Measurements from ENCODE around the gene ADCY3. TPM values are rescaled to one million over a fixed set of nuclear protein-coding genes. Genes with fewer than 3 reads are reported as not detected.

The ADCY3 gene
- total RNA-seq, 4 donors from 2014 or later, result 3.9 to 16.6 (median 12.3) TPM

GRCh38 chr2:24852026-24852425 lies 68.0 kb downstream of the ADCY3 start:
- intact Hi-C loops (cut with DNase I; ENCODE audit: low total_unique reads), result no loop called here
- Histone ChIP-seq H3K27me3 (no peaks in the 10 kb centered on the region), H3K36me3 (no peaks in the 10 kb centered on the region), H3K9me3 (no peaks in the 10 kb centered on the region), H3K4me1 (no peaks in the 10 kb centered on the region), H3K4me3 (no peak overlapping the region), H3K27ac (peak overlapping the region in 1 of 4 donors; percentile 62)
- ATAC-seq (no peak), DNase-seq (no peak)
- in situ Hi-C loops (cut with MboI; ENCODE audit: low sequenced_read_pairs in 4 of 4), result no loop called here
- TF ChIP-seq CTCF (IDR thresholded peaks at IDR 0.05 in 4 of 5, conservative IDR thresholded peaks at IDR 0.05 in 1 of 5), result no peak
- TF ChIP-seq POLR2A (IDR thresholded peaks at IDR 0.05), result no peak

DNA sequence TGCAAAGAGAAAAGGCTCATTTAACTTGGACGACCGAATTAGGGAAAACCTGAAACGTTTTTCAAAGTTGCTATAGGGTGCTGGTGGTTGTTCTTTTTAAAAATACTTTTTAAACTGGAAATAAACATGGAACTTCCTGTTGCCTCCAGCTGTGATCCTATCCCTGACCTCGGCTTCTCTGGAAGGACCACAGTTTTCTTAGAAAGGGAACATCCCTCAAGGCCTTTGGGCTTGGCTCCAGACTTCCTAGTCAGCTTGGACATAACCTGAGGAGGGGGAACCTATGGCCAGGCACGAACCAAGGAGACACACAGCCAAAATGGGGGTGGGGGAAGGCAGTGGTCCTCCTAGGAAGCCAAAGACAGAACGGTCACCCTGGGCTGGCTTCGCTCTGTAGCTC lies 69.1 kb downstream of the ADCY3 start:
- no peaks in the 10 kb centered on the region for H3K4me1 ChIP-seq
- H3K27me3 ChIP-seq, result no peaks in the 10 kb centered on the region
- peak overlapping the region in 2 of 4 donors; percentile 41 to 62 for H3K27ac ChIP-seq
- no peak for ATAC-seq
- no peaks in the 10 kb centered on the region for H3K9me3 ChIP-seq
- TF ChIP-seq CTCF (IDR thresholded peaks at IDR 0.05 in 4 of 5, conservative IDR thresholded peaks at IDR 0.05 in 1 of 5) (no peak), POLR2A (IDR thresholded peaks at IDR 0.05) (no peak)
- no peak overlapping the region for H3K4me3 ChIP-seq
- intact Hi-C loops (cut with DNase I; ENCODE audit: low total_unique reads) (no loop called here), in situ Hi-C loops (cut with MboI; ENCODE audit: low sequenced_read_pairs in 4 of 4) (no loop called here)
- no peak for DNase-seq
- H3K36me3 ChIP-seq, result no peaks in the 10 kb centered on the region

DNA sequence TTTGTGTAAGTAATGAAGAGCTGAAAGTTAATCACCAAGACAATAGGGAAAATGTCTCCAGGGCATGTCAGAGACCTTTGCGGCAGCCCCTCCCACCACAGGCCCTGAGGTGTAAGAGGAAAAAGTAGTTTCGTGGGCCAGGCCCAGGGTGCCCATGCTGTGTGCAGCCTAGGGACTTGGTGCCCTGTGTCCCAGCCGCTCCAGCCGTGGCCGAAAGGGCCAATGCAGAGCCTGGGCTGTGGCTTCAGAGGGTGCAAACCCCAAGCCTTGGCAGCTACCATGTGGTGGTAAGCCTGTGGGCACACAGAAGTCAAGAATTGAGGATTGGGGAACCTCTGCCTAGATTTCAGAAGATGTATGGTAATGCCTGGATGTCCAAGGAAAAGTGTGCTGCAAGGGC lies 74.3 kb downstream of the ADCY3 start:
- intact Hi-C loops (cut with DNase I; ENCODE audit: low total_unique reads), result no loop called here
- Histone ChIP-seq H3K27me3 (no peaks in the 10 kb centered on the region), H3K4me1 (no peaks in the 10 kb centered on the region), H3K4me3 (no peak overlapping the region), H3K27ac (no peak overlapping the region), H3K36me3 (no peaks in the 10 kb centered on the region), H3K9me3 (no peaks in the 10 kb centered on the region)
- in situ Hi-C loops (cut with MboI; ENCODE audit: low sequenced_read_pairs in 4 of 4), result no loop called here
- no peak for TF ChIP-seq CTCF (IDR thresholded peaks at IDR 0.05 in 4 of 5, conservative IDR thresholded peaks at IDR 0.05 in 1 of 5)
- no peak for TF ChIP-seq POLR2A (IDR thresholded peaks at IDR 0.05)
- DNase-seq (no peak), ATAC-seq (no peak)

GRCh38 chr2:24844023-24844685 lies 75.9 kb downstream of the ADCY3 start:
- H3K4me1 ChIP-seq, result no peaks in the 10 kb centered on the region
- no peak overlapping the region for H3K4me3 ChIP-seq
- intact Hi-C loops (cut with DNase I; ENCODE audit: low total_unique reads) (no loop called here), in situ Hi-C loops (cut with MboI; ENCODE audit: low sequenced_read_pairs in 4 of 4) (no loop called here)
- H3K27ac ChIP-seq, result no peak overlapping the region
- no peak for TF ChIP-seq POLR2A (IDR thresholded peaks at IDR 0.05)
- TF ChIP-seq CTCF (IDR thresholded peaks at IDR 0.05 in 4 of 5, conservative IDR thresholded peaks at IDR 0.05 in 1 of 5), result no peak
- H3K36me3 ChIP-seq, result no peaks in the 10 kb centered on the region
- ATAC-seq, result no peak
- no peaks in the 10 kb centered on the region for H3K27me3 ChIP-seq
- no peaks in the 10 kb centered on the region for H3K9me3 ChIP-seq
- DNase-seq, result no peak
